ENCODE data around the gene CATSPERZ.

- TF ChIP-seq CTCF (IDR thresholded peaks at IDR 0.05) (no peak), POLR2A (IDR thresholded peaks at IDR 0.05) (no peak), EP300 (IDR thresholded peaks at IDR 0.05) (no peak), POLR2AphosphoS5 (IDR thresholded peaks at IDR 0.05) (no peak)
Observed at GRCh38 chr11:64292460-64293254, 7.5 kb upstream of the CATSPERZ start.
